Measurements from ENCODE around the gene UROS.

UROS gene

DNA sequence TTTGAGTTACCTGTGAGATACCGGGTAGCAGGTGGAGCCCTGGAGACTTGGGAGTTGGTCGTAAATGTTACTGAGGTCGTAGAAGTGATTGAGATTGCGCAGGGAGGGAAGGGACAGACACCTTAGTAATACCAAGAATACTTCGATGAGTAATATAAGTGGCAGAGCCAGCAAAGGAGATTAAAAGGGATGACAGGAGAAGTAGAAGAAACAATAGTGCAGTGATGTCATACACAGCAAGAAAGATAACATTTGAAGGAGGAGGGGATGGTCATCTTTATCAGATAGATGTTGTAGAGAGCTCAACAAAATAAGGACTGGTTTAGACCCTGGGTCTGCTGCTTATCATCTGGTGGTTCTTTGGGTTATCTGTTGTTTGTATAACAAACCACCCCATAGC lies 5.3 kb upstream of the UROS start:
- DNase-seq, result no peak

DNA sequence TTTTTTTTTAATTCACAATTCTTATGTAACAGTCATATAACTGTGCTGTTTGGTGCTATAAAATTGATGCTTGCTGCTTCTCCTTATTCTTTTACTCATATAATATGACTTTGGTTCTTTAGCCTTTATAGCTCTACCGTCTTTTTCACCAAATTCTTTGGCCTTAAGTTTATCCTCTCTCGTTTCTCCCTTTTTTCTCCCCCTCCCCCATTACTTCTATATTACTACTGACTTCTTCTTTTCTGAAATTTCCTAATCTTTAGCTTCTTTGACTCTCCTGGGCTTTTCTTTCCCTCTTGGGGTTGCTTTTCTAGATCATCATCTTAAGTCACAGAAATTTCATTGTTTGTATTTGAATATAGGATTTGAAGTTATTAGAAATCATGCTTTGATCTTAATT lies 4.1 kb upstream of the UROS start:
- DNase-seq, result no peak

GRCh38 chr10:125824736-125825135 lies 1.7 kb upstream of the UROS start:
- DNase-seq, result no peak

- no peak for DNase-seq
These were observed 699 bp upstream of the UROS start for GRCh38 chr10:125823663-125824251.

GRCh38 chr10:125820701-125821100 lies 2.4 kb downstream of the UROS start:
- DNase-seq, result no peak

DNA sequence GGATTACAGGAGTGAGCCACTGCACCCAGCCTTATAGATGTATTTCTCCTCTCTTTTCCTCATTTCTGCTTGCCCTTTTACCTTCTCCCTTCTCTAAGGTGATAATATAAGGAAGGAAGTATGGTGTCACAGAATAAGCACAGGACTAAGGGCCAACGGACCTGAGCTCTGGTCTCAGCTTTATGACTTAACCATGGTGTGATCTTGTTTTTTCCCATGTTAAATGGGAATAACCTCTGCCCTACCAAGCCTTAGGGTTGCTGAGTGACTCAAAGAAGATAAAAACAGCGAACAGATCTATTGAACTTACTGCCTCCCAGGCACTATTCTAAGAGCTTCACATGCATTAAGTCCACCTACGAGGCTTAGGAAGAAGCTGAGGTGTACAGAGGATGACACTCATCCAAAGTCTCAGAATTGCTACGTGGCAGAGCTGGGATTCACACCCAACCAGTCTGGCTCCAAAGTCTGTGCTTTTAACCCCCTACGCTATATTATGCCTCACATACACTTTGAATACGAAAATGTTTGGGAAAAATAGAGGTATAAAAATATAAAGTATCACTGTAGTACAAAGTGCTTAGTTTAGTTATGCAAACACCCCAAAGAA lies 5.6 kb downstream of the UROS start:
- no peak for DNase-seq

- no peak for DNase-seq
These were observed 6.5 kb downstream of the UROS start for GRCh38 chr10:125816548-125816947.

DNA sequence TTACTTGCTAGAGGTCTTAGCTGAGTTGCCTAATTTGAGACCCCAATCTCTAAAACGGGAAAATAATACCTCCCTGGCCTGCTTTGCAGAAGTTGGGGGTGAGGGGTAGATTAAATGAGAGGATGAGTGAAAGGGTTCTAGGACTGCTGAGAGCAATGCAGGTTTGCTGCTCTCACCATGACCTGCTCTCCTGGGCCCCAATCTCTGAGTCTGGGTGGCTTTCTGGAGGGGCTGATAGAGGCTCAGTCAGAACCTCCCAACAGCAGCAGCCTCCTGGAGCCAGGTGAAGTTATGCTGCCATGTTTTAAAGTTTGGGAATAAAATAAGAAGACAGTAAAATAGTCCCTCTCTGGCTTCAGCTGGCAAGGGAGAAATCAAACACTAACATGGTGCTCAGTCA lies 7.3 kb downstream of the UROS start:
- DNase-seq, result no peak

DNA sequence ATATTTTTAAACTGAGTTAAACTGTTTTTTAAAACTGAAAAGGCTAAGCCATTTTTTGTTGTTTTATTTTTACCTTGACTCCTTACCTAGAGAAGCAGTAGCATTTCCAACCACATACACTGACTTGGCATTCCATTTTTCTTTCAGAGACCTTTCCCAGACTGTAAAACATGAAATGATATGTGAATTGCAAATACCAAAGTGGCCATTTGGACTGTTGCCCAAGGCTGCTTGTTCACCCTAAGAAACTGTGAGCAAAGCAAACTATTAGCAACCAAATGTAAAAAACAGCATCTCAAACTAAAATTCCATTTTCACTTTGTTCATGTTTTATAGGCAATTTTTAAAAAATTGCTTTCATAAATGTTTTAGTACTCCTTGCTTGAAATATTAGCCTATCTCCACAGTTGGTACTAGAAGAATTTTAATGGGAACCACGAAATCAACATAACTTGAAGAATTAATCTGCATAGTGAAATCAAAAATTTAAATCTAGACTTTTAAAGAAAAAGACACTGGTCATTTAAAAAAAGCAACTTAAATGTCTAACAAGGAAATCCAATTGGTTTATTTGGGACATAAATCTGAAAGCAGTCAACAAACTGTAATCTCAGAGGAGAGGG lies 10.8 kb downstream of the UROS start:
- no peak for DNase-seq

DNA sequence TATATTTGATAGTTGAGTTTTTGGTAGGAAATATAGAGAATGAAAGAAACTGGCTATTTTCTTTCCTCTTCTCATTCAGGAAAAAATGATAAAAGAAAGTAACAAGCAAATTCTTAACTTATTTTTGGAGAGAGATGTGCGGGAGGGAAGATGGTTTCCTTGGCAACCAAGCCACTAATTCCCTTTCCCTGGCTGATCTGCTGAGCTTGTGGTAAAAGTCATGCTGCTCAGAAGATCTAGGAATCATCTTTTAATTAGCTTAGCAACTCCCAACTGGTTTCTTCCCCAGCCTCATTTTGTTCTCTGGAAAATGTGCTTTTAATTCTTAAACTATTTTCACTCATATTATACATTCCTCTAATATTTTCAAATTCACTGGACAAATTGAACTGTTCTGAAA lies 11.8 kb downstream of the UROS start:
- no peak for DNase-seq

DNA sequence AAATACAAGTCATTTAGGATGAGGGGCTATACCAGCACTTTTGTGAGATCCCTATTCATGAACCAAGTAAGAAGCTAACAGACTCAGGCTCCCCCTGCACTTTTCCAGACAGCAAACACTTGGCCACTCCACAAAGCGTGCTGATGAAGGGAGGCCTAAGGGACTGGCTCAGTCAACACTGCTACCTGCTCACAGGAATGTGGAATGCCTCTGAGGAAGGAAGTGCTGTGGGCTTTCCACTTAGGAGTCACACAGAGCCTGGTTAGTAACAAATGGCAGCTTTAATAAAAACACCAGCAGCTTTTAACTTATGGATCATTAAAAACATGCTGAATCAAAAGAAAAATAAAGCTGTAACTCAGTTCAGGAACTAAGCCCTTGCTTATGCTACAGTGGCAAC lies 15.0 kb downstream of the UROS start:
- DNase-seq, result no peak

DNA sequence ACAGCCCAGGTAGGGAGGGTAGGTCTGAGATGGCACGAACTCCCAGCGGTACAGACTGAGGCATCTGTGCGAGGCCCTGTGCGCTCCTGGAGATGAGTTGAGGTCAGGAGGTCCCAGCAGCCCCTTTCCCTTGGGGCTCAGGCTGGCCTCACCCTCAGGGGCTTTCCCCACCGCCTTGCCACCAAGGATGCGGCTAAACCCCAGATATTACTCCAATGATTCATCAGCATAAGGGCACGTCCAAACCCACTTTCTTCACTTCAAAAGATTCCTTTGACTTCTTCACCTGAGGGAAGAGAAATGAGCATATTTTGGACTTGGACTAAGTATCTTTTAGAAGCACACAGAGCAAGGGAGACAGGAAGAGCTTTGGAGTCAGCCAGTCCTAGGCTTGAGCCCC lies 20.3 kb downstream of the UROS start:
- DNase-seq, result no peak

- DNase-seq, result no peak
These were observed 20.9 kb downstream of the UROS start for GRCh38 chr10:125802131-125802530.

- DNase-seq, result no peak
These were observed 21.5 kb downstream of the UROS start for GRCh38 chr10:125801574-125801973.

DNA sequence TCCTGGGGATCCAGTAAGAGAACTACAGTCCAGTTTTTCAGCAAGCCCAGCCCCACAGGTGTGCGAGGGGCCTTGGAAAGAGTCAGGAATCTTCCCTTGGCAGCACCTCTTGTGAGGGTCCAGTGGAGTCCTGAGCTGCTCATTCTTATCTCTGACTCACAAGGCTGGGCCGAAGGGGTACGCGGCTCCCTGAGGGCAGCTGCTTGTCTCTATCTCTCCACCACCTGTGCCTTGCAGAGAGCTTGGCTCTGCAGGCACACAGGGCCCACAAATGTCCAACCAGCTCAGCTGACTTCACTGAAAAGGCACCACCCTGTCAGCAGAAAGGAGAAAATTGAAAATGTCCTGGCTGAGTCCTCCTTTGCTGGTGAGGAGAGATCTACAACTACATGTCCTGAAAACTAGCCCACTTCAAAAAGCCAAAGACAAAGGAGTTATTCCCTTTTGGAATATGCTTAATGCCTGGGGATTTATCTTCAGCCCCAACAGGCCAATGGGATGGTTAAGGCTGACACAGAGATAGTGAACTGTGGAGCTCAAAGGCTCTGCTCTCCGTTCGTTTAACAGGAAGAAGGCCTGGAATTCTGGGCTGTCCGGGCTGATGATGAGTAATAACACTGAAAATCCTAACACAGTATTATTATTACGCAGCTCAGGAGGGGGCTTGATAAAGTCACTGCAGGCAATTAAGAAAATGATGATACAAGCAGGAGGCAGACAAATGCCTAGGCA lies 23.4 kb downstream of the UROS start:
- no peak for DNase-seq

DNA sequence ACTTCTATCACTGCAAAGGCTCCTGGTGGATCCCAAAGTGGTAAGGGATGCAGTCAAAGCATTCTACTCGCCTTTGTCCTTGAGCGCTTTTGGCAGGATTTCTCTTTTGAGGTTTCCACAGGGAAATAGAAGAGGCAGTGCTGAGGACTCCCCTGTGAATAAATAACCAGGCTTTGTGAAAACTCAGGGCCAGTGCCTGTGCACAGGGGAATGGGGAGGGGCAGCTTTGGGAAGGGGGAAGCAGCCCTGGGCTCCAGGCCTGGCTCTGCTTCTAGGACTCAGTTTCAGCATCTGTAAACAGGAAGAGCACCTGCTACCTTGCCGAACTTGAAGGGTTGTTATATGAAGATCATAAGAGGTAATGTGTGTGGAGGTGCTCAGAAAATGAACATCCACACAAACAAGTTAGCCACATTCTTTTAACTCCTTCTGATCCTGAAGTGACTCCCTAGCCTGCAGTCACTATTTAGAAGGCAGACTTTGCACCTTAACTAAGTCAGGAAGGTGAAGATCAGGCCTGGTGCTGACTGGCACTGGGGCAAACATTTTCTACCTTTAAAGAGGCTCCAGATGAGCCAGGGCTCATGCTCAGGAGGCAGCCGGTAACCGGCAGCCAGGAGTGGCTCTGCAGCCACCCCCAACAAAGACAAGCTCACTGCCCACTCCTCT lies 24.9 kb downstream of the UROS start:
- DNase-seq, result no peak

GRCh38 chr10:125797424-125797823 lies 25.6 kb downstream of the UROS start:
- DNase-seq, result no peak

- DNase-seq, result no peak
These were observed 27.3 kb downstream of the UROS start for GRCh38 chr10:125795637-125796190.

DNA sequence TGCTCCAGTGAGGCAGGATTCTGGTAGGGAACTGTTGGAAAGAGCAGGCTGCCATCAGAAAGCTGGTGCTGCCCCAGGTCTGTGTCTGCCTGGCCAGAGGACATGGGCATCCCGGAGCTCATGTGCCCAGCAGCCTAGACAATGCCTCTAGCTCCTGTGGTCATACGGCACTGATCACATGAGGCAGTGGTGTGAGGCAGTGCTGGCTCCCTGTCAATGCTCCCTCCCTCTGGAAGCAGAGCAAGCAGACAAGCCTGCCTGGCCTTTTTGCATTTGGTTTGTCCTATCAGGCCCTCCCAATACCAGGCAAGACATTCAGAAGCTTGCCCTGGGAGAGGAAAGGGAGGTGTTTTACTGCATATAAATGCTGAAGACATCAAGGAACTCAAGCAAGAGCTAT lies 27.9 kb downstream of the UROS start:
- no peak for DNase-seq

- DNase-seq, result no peak
These were observed 30.4 kb downstream of the UROS start for GRCh38 chr10:125792342-125793300.

DNA sequence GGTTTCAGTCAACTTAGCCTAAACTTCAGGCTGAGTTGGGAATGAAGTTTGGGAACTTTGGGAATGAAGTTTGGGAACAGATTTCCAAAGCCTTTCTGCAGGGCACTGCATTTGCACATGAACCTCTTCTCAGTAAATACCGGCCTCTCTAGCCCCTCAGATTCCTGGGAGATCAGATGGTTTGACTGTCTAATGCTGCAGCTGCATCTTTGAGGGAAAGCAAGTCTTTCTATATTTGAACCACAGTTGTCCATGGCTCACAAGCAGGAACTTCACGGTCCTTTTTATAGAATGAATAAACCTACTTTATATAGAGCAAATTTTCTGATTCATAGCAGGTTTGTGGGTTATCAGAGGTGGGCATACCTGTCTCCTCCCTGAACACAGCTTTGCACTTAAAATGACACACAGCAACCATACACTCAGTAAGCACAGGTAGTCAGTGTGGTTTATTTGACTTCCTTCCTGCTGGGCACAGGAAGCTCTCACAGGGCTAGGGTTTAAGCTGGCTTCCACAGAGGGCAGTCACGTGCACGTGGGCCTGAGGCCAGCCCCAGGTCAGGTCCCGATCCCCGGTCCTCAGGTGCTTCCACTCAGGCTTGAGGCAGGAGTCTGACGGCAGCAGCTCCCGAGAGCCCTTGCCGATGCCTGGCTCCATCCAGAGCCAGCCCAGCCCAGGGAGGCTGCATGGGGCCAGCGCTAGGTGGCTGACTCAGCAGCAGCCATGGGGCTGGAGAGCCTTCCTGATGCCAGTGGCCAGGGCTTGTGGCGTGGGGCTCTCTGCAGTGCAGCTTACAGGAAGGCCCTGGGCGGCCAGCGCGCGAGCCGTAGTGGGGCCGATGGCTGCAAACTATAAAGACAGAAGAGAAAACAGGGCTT lies 34.7 kb downstream of the UROS start:
- DNase-seq, result no peak

Measured in NCI-H1436 treated with DMSO at 0.1 percent for 48 hours (cell line).